Astrocyte of the spinal cord (primary cell): ENCODE data around the gene EEA1.

ENCODE experiments used
- DNase-seq: peaks from one replicate; pipeline ENCODE4 v3.0.0; 2011; ENCODE audit warnings: low read depth, low spot score
- H3K4me3 ChIP-seq: 2 replicates; pipeline ENCODE4 v1.5.1; 2011; ENCODE audit warnings: low read depth, mild to moderate bottlenecking, low read length, moderate library complexity
- in situ Hi-C: cut with HindIII; loops from 2 replicates; pipeline ENCODE4 v1.10.0; 2017; ENCODE audit warnings: low sequenced_read_pairs
- TF ChIP-seq, protein P1 (sequence below): IDR thresholded peaks from 2 replicates; pipeline ENCODE4 v1.5.1; 2012; ENCODE audit warnings: low read depth, mild to moderate bottlenecking, low read length, inconsistent platforms

The EEA1 gene

DNA sequence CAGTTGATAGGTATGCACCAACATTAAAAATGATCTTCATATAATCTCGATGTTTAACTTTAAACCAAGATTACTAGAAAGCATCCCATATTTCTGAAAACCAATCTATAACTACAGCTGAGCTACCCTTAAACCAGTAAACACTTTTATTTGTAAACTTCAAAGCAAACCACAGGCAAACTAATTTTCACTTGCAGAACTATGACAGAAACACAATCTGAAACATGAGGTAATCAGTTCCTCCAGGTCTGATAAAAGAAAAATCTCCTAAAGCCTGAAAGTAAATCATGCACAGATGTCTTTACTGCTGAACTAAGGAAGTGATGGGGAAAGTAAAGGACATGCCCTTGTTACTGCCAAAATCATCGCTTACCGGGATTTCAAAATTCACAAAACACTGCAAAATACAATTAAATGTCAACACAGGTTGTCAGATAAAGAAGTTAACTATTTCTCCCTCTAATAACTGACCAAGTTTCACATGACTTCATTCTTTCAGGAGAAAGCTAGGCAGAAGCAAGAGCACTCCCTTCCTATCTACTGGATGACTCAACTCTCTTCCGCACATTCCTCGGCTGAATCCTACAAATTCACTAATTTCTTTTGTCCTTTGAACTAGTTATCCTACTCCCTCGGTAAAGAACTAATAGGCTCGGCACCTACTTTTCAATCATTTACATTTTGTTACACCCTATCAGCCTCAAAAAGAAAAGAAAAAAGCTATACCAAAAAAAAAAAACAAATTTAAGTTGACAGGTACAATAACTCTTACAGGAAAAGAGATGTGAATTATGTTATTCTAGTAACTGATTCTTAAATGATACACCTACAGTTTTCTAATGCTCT is 1.4 kb downstream of the EEA1 start:
- in situ Hi-C loops, result no loop called here
- peak; percentile 69 for DNase-seq
- TF ChIP-seq, protein P1, sequence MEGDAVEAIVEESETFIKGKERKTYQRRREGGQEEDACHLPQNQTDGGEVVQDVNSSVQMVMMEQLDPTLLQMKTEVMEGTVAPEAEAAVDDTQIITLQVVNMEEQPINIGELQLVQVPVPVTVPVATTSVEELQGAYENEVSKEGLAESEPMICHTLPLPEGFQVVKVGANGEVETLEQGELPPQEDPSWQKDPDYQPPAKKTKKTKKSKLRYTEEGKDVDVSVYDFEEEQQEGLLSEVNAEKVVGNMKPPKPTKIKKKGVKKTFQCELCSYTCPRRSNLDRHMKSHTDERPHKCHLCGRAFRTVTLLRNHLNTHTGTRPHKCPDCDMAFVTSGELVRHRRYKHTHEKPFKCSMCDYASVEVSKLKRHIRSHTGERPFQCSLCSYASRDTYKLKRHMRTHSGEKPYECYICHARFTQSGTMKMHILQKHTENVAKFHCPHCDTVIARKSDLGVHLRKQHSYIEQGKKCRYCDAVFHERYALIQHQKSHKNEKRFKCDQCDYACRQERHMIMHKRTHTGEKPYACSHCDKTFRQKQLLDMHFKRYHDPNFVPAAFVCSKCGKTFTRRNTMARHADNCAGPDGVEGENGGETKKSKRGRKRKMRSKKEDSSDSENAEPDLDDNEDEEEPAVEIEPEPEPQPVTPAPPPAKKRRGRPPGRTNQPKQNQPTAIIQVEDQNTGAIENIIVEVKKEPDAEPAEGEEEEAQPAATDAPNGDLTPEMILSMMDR, result no peak

DNA sequence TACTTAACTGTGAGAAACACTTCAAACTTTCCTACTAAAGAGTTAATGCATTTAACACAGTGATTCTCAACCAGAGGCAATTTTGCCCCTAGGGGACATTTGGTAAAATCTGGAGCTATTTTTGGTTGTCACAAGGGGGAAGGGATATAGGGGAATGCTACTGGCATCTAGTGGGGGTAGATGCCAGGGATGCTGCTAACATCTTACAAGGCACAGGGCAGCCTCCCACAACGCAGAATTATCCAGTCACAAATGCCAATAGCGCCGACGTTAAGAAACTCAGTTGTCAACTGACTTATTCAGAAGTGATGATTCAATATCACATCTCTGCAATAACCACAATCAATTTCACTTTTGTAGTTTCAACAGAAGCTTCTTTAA is 2.0 kb downstream of the EEA1 start:
- DNase-seq, result peak; percentile 30
- TF ChIP-seq, protein P1, result no peak
- peak overlapping the region; percentile 75 for H3K4me3 ChIP-seq
- in situ Hi-C loops, result no loop called here

More for the DNA sequence above, 1.4 kb downstream of the EEA1 start:
- peak overlapping the region; percentile 75 for H3K4me3 ChIP-seq

DNA sequence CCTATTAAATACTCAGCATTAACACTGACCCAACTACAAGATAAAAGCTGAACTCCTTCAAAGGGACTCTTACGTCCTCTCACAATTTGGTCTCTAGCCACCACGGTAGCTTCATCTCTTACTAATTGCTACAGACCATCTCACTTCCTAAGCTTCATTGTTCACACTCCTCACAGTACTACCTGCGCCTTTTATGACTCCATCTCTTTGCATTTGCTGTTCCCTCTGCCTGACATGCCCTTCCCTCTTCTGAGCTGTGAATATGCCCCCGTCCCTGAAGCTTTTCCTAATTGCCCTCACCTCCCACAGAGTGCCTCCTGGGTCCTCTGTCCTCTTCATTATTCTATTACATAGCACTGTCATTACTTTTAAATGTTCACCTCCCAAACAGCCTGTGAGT is 2.5 kb downstream of the EEA1 start:
- TF ChIP-seq, protein P1, result no peak
- in situ Hi-C loops, result no loop called here
- no peak for DNase-seq
- H3K4me3 ChIP-seq, result no peak overlapping the region

DNA sequence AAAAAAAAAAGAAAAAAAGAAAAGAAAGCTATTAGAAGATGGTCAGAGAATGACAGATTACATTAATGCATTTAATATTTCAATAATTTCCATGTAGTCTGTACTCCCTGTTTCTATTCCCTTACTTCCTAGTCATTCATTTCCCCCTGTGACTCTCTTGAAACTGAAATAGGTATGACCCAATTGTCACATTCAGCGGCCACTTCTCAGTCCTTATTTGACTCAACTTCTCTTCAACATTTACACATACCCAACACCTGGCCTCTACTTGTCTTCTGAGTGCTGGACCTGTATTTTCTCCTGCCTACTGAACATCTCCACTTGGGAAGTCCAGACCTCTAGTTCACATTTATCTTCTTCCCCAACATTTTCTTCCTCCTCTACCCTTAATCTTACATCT is 7.2 kb downstream of the EEA1 start:
- H3K4me3 ChIP-seq, result no peak overlapping the region
- in situ Hi-C loops, result no loop called here
- TF ChIP-seq, protein P1, result no peak
- no peak for DNase-seq

DNA sequence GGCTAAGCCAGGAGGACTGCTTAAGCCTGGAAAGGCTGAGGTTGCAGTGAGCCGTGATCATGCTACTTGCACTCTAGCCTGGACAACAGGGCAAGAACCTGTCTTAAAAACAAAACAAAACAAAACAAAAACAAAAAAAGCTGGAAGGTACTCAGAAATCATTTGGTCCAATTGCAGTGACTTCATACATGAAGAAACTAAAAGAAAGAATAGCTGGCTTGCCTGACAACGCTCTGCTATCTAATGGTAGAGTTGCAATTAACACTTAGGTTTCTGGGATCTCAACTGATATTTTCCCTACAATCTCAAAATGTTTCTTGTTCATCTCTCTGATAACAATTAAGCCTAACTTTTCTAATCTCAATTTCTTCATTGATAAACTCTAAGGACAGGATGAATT is 13.7 kb downstream of the EEA1 start:
- in situ Hi-C loops, result no loop called here

DNA sequence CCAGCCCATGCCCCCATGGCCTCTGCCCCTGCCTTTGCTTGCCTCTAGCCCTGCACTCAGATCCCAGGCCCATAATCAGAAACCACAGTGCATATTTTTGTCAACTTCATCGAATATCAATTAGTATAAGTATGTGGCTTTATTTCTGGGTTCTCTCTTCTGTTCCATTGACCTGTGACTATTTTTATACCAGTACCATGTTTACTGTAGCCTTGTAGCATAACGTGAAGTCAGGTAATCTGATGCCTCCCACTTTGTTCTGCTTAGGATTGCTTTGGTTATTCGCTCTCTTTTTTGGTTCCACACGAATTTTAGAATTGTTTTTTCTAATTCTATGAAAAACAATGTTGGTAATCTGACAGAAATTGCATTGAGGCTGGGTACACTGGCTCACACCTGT is 14.9 kb downstream of the EEA1 start:
- TF ChIP-seq, protein P1, result no peak
- H3K4me3 ChIP-seq, result no peak overlapping the region
- in situ Hi-C loops, result no loop called here
- DNase-seq, result no peak

More for the DNA sequence above, 13.7 kb downstream of the EEA1 start:
- TF ChIP-seq, protein P1, result no peak
- H3K4me3 ChIP-seq, result no peak overlapping the region
- no peak for DNase-seq
